GM23338 (cell line): ENCODE results near the gene PIAS1. TPM values are rescaled to one million over a fixed set of nuclear protein-coding genes. Genes with fewer than 3 reads are reported as not detected.

Experiments used
- ATAC-seq: fragments of 200-7000 bp; cut with Tn5 transposase; 3 replicates; pipeline ENCODE4 v1.9.1; 2020
- DNase-seq: peaks from one replicate; pipeline ENCODE4 v3.0.0-alpha.2; 2015; ENCODE audit warnings: low spot score
- H2AFZ ChIP-seq: fragments of 200-600 bp; sonication (generic); 2 replicates; pipeline ENCODE4 v1.8.0; 2016; ENCODE audit warnings: antibody characterized with exemption, mild to moderate bottlenecking, moderate library complexity
- H3F3A ChIP-seq: fragments of 200-600 bp; sonication (generic); replicated peaks from 2 replicates; pipeline ENCODE4 v1.8.0; 2017; ENCODE audit warnings: antibody characterized with exemption, mixed run types, low read depth
- H3K27ac ChIP-seq: fragments of 200-600 bp; sonication (generic); 2 replicates; pipeline ENCODE4 v1.6.1; 2016; ENCODE audit warnings: low read depth
- H3K27me3 ChIP-seq: fragments of 200-600 bp; sonication (generic); 2 replicates; pipeline ENCODE4 v1.8.0; 2016; ENCODE audit warnings: mild to moderate bottlenecking, mixed run types, moderate library complexity; ENCODE audit not compliant: insufficient read depth
- H3K36me3 ChIP-seq: fragments of 200-600 bp; sonication (generic); 2 replicates; pipeline ENCODE4 v1.8.0; 2016; ENCODE audit warnings: mild to moderate bottlenecking; ENCODE audit not compliant: insufficient read depth
- H3K4me1 ChIP-seq: fragments of 200-600 bp; sonication (generic); 2 replicates; pipeline ENCODE4 v1.8.0; 2016; ENCODE audit warnings: mild to moderate bottlenecking, moderate library complexity; ENCODE audit not compliant: insufficient read depth
- H3K4me2 ChIP-seq: fragments of 200-600 bp; sonication (generic); 2 replicates; pipeline ENCODE4 v1.7.1; 2017; ENCODE audit warnings: mixed run types
- H3K4me3 ChIP-seq: fragments of 200-600 bp; sonication (generic); 2 replicates; pipeline ENCODE4 v1.6.1; 2016; ENCODE audit warnings: mixed run types
- H3K79me2 ChIP-seq: fragments of 200-600 bp; sonication (generic); replicated peaks from 2 replicates; pipeline ENCODE4 v1.8.0; 2017; ENCODE audit warnings: mild to moderate bottlenecking; ENCODE audit not compliant: insufficient read depth
- H3K9me2 ChIP-seq: fragments of 200-600 bp; sonication (generic); 2 replicates; pipeline ENCODE4 v1.8.0; 2017; ENCODE audit not compliant: insufficient read depth
- H4K20me1 ChIP-seq: fragments of 200-600 bp; sonication (generic); replicated peaks from 2 replicates; pipeline ENCODE4 v1.8.0; 2017; ENCODE audit warnings: mild to moderate bottlenecking; ENCODE audit not compliant: insufficient read depth
- H3K27ac Mint-ChIP-seq: 2 replicates; pipeline ENCODE4 v1.8.0; 2020; ENCODE audit warnings: inconsistent platforms, mild to moderate bottlenecking, moderate library complexity, mixed read lengths
- H3K27me3 Mint-ChIP-seq: 3 replicates; pipeline ENCODE4 v1.8.0; 2022; ENCODE audit warnings: low read depth, mild to moderate bottlenecking, moderate library complexity, mixed read lengths, inconsistent platforms; ENCODE audit not compliant: insufficient read depth, poor library complexity
- H3K36me3 Mint-ChIP-seq: 3 replicates; pipeline ENCODE4 v1.8.0; 2021; ENCODE audit warnings: low read depth, mild to moderate bottlenecking, inconsistent platforms, moderate library complexity, mixed read lengths
- H3K4me1 Mint-ChIP-seq: 3 replicates; pipeline ENCODE4 v1.8.0; 2020; ENCODE audit warnings: mild to moderate bottlenecking, inconsistent platforms, mixed read lengths
- H3K4me3 Mint-ChIP-seq: 3 replicates; pipeline ENCODE4 v1.8.0; 2021; ENCODE audit warnings: moderate library complexity, mild to moderate bottlenecking, inconsistent platforms, mixed read lengths
- H3K9me3 Mint-ChIP-seq: 3 replicates; pipeline ENCODE4 v1.8.0; 2020; ENCODE audit warnings: moderate library complexity, mild to moderate bottlenecking, inconsistent platforms, mixed read lengths
- CREB1 ChIP-seq: fragments of 250-450 bp; sonication (Bioruptor Pico); IDR thresholded peaks from 2 replicates; pipeline ENCODE4 v1.5.0; 2020; ENCODE audit warnings: low read depth, mild to moderate bottlenecking, moderate library complexity
- EZH2 ChIP-seq: fragments of 200-600 bp; sonication (generic); IDR thresholded peaks from one replicate; pipeline ENCODE4 v1.8.0; 2017; ENCODE audit warnings: antibody characterized with exemption, mild to moderate bottlenecking, low read depth; ENCODE audit not compliant: unreplicated experiment
- JUNB ChIP-seq: IDR thresholded peaks from one replicate; pipeline ENCODE4 v1.6.1; 2016; ENCODE audit warnings: antibody characterized with exemption; ENCODE audit not compliant: unreplicated experiment
- NANOG ChIP-seq: IDR thresholded peaks from 2 replicates; pipeline ENCODE4 v1.6.1; 2016; ENCODE audit warnings: antibody characterized with exemption, borderline replicate concordance
- POLR2AphosphoS5 ChIP-seq: IDR thresholded peaks from 2 replicates; pipeline ENCODE4 v1.6.1; 2016; ENCODE audit warnings: antibody characterized with exemption, low read depth
- STAT1 ChIP-seq: IDR thresholded peaks from one replicate; pipeline ENCODE4 v1.6.1; 2016; ENCODE audit warnings: antibody characterized with exemption; ENCODE audit not compliant: unreplicated experiment
- ZNF114 ChIP-seq: fragments of 250-450 bp; sonication (Bioruptor Pico); IDR thresholded peaks from 2 replicates; pipeline ENCODE4 v1.5.0; 2020; ENCODE audit warnings: mild to moderate bottlenecking, moderate library complexity
- ZNF331 ChIP-seq: fragments of 250-450 bp; sonication (Bioruptor Pico); IDR thresholded peaks from 2 replicates; pipeline ENCODE4 v1.5.0; 2020; ENCODE audit warnings: low read depth, mild to moderate bottlenecking, moderate library complexity
- polyA plus RNA-seq: library from polyadenylated mRNA; unstranded; fragments of >200 nt; fragmentation: Nextera tagmentation; extraction: Ambion mirVana; gene quantifications from 2 replicates; pipeline ENCODE4 v1.2.1, GENCODE V29; 2016
- total RNA-seq: library from RNA; depleted of rRNA; stranded (reverse); fragments of >200 nt; shearing (Covaris generic); gene quantifications from 2 replicates; pipeline ENCODE4 v1.2.3, GENCODE V29; 2014
- TF ChIP-seq, protein P1 (sequence below): IDR thresholded peaks from one replicate; pipeline ENCODE4 v1.6.1; 2018; ENCODE audit warnings: antibody characterized with exemption; ENCODE audit not compliant: unreplicated experiment
- TF ChIP-seq, protein P2 (sequence below), 2 experiments: fragments of 200-600 bp in 1 of 2; sonication (generic) in 1 of 2; conservative IDR thresholded peaks; 2 replicates each; pipeline versions ENCODE4 v1.5.1 to v1.6.1; 2016 to 2017; ENCODE audit warnings: antibody characterized with exemption in 2 of 2, low read depth in 2 of 2, mild to moderate bottlenecking in 2 of 2, moderate library complexity in 1 of 2

PIAS1 gene
- total and polyA plus RNA-seq, 2 experiments from 2014 or later = 30.7 to 32.1 TPM

DNA sequence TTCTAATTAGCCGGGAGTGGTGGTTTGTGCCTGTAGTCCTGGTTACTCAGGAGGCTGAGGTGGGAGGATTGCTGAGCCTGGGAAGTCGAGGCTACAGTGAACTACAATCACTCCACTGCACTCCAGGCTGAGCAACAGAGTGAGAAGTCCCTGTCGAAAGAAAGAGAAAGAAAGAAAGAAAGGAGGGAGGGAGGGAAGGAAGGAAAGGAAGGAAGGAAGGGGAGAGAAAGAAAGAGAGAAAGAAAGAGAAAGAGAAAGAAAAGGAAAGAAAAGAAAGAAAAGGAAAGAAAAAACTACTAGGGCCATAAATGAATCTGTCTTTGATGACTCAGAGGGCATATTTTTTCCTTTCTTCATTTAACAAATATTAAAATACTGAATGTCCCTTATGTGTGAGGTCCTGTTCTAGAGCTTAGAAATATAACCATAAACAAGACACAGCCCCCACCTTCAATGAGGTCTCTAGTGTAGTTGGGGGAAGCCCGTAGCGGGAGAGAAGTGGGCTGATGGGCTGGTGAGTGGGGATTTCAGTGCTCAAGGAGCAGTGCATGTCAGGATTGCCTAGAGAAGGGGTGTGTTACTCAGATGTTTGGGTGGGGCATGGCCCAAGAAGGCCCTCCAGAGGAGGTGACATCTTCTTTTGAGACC, 35.2 kb upstream of the PIAS1 start (continued):
- TF ChIP-seq, protein P1, sequence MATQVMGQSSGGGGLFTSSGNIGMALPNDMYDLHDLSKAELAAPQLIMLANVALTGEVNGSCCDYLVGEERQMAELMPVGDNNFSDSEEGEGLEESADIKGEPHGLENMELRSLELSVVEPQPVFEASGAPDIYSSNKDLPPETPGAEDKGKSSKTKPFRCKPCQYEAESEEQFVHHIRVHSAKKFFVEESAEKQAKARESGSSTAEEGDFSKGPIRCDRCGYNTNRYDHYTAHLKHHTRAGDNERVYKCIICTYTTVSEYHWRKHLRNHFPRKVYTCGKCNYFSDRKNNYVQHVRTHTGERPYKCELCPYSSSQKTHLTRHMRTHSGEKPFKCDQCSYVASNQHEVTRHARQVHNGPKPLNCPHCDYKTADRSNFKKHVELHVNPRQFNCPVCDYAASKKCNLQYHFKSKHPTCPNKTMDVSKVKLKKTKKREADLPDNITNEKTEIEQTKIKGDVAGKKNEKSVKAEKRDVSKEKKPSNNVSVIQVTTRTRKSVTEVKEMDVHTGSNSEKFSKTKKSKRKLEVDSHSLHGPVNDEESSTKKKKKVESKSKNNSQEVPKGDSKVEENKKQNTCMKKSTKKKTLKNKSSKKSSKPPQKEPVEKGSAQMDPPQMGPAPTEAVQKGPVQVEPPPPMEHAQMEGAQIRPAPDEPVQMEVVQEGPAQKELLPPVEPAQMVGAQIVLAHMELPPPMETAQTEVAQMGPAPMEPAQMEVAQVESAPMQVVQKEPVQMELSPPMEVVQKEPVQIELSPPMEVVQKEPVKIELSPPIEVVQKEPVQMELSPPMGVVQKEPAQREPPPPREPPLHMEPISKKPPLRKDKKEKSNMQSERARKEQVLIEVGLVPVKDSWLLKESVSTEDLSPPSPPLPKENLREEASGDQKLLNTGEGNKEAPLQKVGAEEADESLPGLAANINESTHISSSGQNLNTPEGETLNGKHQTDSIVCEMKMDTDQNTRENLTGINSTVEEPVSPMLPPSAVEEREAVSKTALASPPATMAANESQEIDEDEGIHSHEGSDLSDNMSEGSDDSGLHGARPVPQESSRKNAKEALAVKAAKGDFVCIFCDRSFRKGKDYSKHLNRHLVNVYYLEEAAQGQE = no peak
- TF ChIP-seq EZH2 (no peak), ZNF114 (CRISPR knock-in tag) (no peak), STAT1 (no peak)

DNA sequence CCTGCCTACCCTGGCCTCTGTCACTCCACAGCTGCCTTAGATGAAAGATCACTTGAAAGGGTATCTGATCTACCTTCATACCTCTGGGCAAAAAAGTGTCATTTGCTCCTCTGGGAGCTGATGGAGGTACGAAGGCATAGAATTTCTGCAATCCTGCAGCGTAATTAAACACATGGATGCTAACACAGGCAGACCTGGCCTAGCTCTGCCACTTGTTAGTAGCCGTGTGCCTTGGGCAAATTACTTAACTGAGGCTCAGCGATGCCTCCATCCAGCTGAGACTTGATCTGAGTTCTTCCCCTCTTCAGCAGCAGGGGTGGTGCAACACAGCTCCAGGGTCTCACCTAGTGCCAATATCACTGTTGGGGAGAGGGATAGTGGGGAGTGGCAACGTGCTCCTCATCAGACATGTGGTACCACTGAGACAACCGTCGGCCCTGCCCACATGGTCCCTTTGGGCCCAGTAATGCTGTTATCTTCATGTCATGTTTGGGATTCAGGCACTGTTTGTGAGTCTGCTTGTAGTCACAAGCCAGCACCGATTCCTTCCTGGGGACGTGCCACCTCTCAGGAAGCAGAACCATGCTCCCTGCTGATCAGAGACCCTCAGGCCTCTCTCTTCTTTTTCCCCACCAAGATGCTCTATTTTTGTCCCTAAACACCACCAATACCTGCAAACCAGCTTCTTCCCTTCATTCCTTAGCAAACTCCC, 34.1 kb upstream of the PIAS1 start:
- Histone ChIP-seq H3K4me3 (no peak overlapping the region), H3K4me2 (no peak overlapping the region), H2AFZ (0 out of 2 replicates have a peak overlapping the region, but pooled peaks have one; percentile 47), H4K20me1 (no peaks in the 10 kb centered on the region), H3K9me2 (0 out of 2 replicates have a peak, but pooled peaks cover 15% of the 10 kb centered on the region), H3K27me3 (no peaks in the 10 kb centered on the region), H3F3A (no peaks in the 10 kb centered on the region), H3K36me3 (no peaks in the 10 kb centered on the region), H3K4me1 (no peaks in the 10 kb centered on the region), H3K79me2 (no peaks in the 10 kb centered on the region), H3K27ac (no peak overlapping the region)
- TF ChIP-seq JUNB (no peak), STAT1 (no peak), POLR2AphosphoS5 (no peak), ZNF114 (CRISPR knock-in tag) (no peak), NANOG (no peak), EZH2 (no peak), ZNF331 (no peak), CREB1 (no peak)
- TF ChIP-seq, protein P2, sequence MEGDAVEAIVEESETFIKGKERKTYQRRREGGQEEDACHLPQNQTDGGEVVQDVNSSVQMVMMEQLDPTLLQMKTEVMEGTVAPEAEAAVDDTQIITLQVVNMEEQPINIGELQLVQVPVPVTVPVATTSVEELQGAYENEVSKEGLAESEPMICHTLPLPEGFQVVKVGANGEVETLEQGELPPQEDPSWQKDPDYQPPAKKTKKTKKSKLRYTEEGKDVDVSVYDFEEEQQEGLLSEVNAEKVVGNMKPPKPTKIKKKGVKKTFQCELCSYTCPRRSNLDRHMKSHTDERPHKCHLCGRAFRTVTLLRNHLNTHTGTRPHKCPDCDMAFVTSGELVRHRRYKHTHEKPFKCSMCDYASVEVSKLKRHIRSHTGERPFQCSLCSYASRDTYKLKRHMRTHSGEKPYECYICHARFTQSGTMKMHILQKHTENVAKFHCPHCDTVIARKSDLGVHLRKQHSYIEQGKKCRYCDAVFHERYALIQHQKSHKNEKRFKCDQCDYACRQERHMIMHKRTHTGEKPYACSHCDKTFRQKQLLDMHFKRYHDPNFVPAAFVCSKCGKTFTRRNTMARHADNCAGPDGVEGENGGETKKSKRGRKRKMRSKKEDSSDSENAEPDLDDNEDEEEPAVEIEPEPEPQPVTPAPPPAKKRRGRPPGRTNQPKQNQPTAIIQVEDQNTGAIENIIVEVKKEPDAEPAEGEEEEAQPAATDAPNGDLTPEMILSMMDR (conservative IDR thresholded peaks at IDR 0.05; ENCODE audit: low read depth in 2 of 2) = no peak
- TF ChIP-seq, protein P1 = no peak
- no peaks in the 10 kb centered on the region for H3K4me1 Mint-ChIP-seq
- DNase-seq (no peak), ATAC-seq (no peak)
- H3K9me3 Mint-ChIP-seq = no peaks in the 10 kb centered on the region; the same call in 2 of the 3 replicates
- H3K27ac Mint-ChIP-seq = no peak overlapping the region
- H3K4me3 Mint-ChIP-seq = no peak overlapping the region
- no peaks in the 10 kb centered on the region for H3K36me3 Mint-ChIP-seq
- H3K27me3 Mint-ChIP-seq = peaks cover 10% of the 10 kb centered on the region
